ENCODE results near the gene LEFTY2.

DNA sequence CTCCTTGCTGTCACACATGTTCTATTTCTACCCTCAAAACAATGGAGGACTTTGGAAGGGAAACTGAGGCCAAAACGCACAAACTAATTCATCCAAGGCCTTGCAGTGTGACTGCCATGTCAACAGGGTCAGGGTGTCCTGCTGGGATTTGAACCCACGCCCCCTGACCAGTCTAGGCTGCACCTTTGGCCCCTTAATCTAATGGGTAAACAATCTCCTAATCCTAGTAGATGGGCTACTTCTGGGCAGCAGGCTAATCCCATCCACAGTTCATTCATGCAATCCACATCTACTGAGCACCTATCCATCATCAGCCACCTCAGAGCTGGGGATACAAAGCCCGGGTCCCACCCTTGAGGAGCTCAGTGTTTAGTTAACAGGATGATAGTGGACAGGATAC, 17.0 kb upstream of the LEFTY2 start:
- no peak for TF ChIP-seq POLR2A (IDR thresholded peaks at IDR 0.05)
- no peak for TF ChIP-seq CTCF (IDR thresholded peaks at IDR 0.05)

Measured in adrenal gland (tissue), 5 donors.